Germinal center (tissue), 1 donor: ENCODE measurements around the gene TPRX2.
A peak's percentile ranks its signal among the peaks of the same experiment; 100 is the strongest.
"Not testable (repeated sequence)": the region's sequence is repeated elsewhere in the genome, so short reads cannot be mapped to it uniquely, and the experiment has no call there.

Experiments used
- DNase-seq: peaks from one replicate; pipeline ENCODE4 v3.0.0; 2012; ENCODE audit warnings: mixed read lengths, low spot score

TPRX2 gene

GRCh38 chr19:47858646-47859285 lies at the start of gene TPRX2:
Gene TPRX2, plus strand, starts transcription at chr19:47859235. Its CDS starts 12 bp downstream, at chr19:47859247.
- not testable (repeated sequence) for DNase-seq

- peak; percentile 66 for DNase-seq
Measured at GRCh38 chr19:47813304-47813994, 45.6 kb upstream of the TPRX2 start.

GRCh38 chr19:47813995-47814328 lies 45.1 kb upstream of the TPRX2 start:
- DNase-seq, result no peak

- not testable (repeated sequence) for DNase-seq
Measured at GRCh38 chr19:47816270-47816669, 42.8 kb upstream of the TPRX2 start.

GRCh38 chr19:47818221-47818620 lies 40.8 kb upstream of the TPRX2 start:
- DNase-seq, result not testable (repeated sequence)

GRCh38 chr19:47819858-47820257 lies 39.2 kb upstream of the TPRX2 start:
- DNase-seq, result no peak

GRCh38 chr19:47820410-47820809 lies 38.6 kb upstream of the TPRX2 start:
- DNase-seq, result no peak

GRCh38 chr19:47821460-47822020 lies 37.5 kb upstream of the TPRX2 start, which contains the start of gene CRX:
Gene CRX, plus strand, starts transcription at chr19:47821937. Its CDS starts 12,507 bp downstream, at chr19:47834444.
- DNase-seq, result no peak

GRCh38 chr19:47824396-47824795 lies 34.6 kb upstream of the TPRX2 start:
- no peak for DNase-seq

GRCh38 chr19:47826800-47827199 lies 32.2 kb upstream of the TPRX2 start:
- no peak for DNase-seq

GRCh38 chr19:47832723-47833122 lies 26.3 kb upstream of the TPRX2 start:
- DNase-seq, result no peak

GRCh38 chr19:47836038-47836437 lies 23.0 kb upstream of the TPRX2 start:
- DNase-seq, result no peak

GRCh38 chr19:47839411-47839810 lies 19.6 kb upstream of the TPRX2 start:
- no peak for DNase-seq

- DNase-seq, result no peak
Measured at GRCh38 chr19:47839913-47840312, 19.1 kb upstream of the TPRX2 start.

- no peak for DNase-seq
Measured at GRCh38 chr19:47842941-47843340, 16.1 kb upstream of the TPRX2 start.

GRCh38 chr19:47848425-47848822 lies 10.6 kb upstream of the TPRX2 start:
- DNase-seq, result no peak

GRCh38 chr19:47848823-47849473 lies 10.1 kb upstream of the TPRX2 start:
- DNase-seq, result no peak

GRCh38 chr19:47853003-47853402 lies 6.0 kb upstream of the TPRX2 start:
- DNase-seq, result no peak

- no peak for DNase-seq
Measured at GRCh38 chr19:47854459-47854858, 4.6 kb upstream of the TPRX2 start.

- not testable (repeated sequence) for DNase-seq
Measured at GRCh38 chr19:47858231-47858630, 804 bp upstream of the TPRX2 start.

GRCh38 chr19:47859838-47860237 lies 803 bp downstream of the TPRX2 start:
- not testable (repeated sequence) for DNase-seq

- no peak for DNase-seq
Measured at GRCh38 chr19:47860602-47861297, 1.7 kb downstream of the TPRX2 start.
